NCI-H69 (cell line): Measurements from ENCODE around the gene DLG1.
A peak's percentile ranks its signal among the peaks of the same experiment; 100 is the strongest.
"Not testable (repeated sequence)": the region's sequence is repeated elsewhere in the genome, so short reads cannot be mapped to it uniquely, and the experiment has no call there.

ENCODE experiments used
- DNase-seq: peaks from one replicate; lab custom pipeline; 2025; lab: John Stamatoyannopoulos, UW

Gene DLG1

GRCh38 chr3:197093871-197094270 is 204.5 kb downstream of the DLG1 start:
- DNase-seq = no peak

DNA sequence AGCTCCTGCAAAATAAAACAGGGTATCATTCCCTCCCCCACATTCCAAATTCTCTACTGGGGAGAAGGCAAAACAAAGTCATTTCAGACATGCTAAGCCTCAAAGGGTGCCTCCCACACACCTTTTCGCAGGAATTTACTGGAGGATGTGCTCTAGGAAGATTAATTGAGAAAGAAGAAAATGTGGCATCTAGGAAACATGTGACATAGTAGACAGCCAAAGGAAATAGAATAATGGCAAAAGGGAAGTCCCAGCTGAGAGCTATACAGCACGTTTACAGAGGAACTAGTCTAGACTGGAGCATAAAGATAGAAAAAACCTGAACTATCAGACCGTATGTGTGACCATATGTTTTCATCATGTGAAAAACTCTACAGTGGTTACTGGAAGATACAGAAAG is 210.0 kb downstream of the DLG1 start:
- DNase-seq = no peak

DNA sequence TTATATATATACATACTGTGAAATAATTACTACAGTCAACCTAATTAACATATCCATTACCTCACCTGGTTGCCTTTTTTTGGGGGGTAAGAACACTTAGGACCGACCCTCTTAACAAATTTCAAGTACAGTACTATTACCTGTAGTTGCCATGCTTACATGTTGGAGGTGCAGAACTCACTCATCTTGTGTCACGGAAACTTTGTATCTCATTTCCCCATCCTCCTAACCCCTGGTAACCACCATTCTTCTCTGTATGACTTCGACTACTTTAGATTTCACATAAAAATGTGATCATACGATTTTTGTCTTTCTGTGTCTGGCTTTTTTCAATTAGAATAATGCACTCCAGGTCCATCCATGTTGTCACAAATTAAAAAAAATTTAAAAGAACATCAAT is 213.3 kb downstream of the DLG1 start:
- no peak for DNase-seq

DNA sequence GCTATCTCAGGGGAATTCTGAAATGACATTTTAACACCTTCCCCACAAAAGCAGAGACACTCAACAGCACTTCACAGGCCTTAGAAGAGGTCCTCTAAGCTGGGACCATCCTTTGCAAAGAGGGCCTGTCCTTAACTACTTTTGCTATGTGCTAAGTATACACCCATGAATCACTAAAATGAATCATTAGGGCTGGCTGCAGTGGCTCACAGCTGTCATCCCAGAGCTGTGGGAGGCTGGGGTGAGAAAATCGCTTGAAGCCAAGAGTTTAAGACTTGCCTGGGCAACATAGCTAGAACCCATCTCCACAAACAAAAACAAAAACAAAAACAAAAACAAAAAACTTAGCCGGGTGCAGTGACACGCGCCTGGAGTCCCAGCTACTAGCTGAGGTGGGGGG is 214.9 kb downstream of the DLG1 start:
- DNase-seq = no peak

DNA sequence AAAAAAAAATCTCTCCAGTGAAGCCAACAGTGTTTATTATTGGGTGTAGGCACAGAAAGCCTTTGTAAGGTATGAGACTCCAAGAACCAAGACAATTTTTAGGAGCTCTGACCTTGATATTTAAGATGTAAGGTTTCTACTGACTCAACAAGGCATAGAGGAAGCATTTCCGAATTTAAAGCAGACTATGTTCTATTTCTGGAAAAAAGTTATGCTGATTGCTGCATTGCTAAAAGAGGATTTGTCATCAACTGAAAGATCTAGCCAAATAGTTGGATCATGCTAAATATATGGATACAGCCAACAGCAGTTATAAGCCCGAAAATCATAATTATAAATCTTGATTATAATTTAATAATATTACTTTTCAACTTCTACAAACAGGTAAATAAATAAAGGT is 215.5 kb downstream of the DLG1 start:
- no peak for DNase-seq

DNA sequence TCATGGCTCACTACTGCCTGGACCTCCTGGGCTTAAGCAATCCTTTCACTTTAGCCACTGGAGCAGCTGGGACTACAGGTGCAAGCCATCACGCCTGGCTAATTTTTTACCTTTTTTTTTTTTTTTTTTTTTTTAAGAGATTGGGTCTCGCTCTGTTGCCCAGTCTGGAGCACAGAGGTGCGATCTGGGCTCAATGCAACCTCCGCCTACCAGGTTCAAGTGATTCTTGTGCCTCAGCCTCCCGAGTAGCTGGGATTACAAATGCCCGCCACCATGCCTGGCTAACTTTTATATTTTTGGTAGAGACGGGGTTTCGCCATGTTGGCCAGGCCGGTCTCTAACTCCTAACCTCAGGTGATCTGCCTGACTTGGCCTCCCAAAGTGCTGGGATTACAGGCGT is 218.1 kb downstream of the DLG1 start:
- no peak for DNase-seq

- peak; percentile 11 for DNase-seq
Measured at GRCh38 chr3:197076415-197076814, 222.0 kb downstream of the DLG1 start.

GRCh38 chr3:197068077-197068476 is 230.3 kb downstream of the DLG1 start:
- no peak for DNase-seq

DNA sequence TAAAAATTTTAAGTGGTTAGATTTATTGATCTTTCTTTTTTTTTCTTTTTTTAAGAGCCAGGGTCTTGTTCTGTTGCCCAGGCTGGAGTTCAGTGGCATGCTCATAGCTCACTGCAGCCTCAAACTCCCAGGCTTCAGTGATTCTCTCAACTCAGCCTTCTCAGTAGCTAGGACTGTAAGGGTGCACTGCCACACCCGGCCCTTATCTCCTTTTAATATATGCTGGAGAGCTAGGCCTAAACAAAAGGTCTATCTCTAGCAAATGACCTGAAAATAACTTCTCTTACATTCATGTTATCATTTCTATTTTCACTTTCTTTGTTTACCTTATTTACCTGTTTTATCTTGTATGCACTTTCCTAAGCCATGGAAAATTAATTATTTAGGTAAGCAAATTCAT is 233.6 kb downstream of the DLG1 start:
- no peak for DNase-seq

DNA sequence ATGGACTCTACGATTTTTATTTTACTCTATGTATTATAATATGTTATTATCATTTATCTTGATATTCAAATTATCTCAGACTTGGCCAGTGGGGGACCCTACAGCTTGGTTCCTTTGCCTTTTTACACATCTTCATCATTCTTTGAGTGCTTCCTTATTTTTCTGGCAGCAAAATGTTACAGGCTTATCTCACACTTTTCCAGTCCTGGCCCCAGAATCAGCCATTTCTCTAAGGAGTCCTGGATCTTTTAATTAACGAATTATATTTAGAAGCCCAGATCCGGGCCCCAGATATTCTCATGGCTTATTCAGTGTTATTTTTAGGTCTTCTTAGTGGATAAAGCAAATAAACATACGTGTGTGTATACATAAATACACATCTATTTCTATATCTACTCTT is 236.0 kb downstream of the DLG1 start:
- DNase-seq = no peak

GRCh38 chr3:197051637-197052036 is 246.8 kb downstream of the DLG1 start:
- DNase-seq = not testable (repeated sequence)

- DNase-seq = no peak
Measured at GRCh38 chr3:197050511-197050910, 247.9 kb downstream of the DLG1 start.

DNA sequence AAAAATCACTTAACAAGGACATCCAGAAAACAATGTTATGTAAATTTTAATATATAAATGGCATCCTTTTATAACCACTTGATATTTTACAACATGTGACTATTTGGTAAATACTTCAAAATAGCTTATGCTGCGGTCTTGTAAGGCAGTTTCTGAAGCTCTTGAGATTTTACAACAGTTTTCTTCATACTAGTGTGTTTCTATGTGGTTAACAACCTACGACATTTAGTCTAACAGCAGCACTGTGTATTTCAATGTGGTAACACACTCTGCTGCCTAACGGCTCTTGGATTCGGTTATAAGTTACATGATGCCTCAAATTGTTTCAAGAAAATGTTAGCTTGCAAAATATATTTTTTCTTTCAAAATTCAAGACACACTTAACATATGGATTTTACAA is 255.9 kb downstream of the DLG1 start:
- DNase-seq = no peak

DNA sequence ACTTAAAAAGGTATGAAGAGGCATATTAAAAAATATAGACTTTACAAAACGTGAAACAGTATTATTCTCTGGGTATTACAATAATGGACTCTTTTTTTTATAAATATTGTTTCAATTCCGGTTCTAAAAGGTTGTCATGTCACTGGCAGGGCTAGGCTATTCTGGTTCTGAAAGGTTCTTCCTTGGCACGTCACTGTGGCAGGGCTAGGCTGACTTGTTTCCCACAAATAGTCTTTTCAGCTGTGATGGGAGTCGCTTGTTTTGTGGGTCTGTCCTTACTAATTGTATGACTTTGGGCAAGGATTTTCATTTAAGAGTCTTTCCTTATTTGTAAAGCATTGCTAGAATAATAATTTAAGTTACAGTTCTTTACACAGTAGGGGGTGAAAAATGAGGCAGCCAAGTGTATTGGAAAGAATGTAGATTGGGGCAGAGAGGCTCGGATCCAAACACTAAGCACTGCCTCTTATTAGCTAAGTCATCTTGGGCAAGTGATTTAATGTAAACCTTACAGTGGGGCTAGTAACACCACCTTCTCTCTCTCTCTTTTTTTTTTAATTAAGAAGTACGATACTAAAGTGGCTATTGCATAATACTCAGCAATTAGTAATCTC is 256.4 kb downstream of the DLG1 start:
- no peak for DNase-seq

DNA sequence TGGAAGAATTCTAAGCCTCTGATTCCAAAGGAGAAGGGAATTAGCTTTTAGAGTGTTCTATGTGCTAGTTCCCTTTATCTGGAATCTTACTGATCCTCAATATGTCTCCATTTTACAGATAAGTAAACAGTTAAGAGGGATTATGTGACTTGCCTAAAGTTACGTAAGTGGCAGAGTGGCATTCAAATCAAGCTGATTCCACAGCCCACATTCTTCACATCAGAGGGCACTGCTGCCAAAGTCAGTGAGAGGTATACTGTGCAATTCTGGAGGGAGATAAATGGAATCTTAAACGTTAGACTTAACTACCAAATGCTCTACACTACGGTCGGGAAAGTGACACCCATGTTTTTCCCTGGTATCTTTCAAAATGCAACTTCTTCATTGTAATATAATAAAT is 257.8 kb downstream of the DLG1 start:
- DNase-seq = no peak

DNA sequence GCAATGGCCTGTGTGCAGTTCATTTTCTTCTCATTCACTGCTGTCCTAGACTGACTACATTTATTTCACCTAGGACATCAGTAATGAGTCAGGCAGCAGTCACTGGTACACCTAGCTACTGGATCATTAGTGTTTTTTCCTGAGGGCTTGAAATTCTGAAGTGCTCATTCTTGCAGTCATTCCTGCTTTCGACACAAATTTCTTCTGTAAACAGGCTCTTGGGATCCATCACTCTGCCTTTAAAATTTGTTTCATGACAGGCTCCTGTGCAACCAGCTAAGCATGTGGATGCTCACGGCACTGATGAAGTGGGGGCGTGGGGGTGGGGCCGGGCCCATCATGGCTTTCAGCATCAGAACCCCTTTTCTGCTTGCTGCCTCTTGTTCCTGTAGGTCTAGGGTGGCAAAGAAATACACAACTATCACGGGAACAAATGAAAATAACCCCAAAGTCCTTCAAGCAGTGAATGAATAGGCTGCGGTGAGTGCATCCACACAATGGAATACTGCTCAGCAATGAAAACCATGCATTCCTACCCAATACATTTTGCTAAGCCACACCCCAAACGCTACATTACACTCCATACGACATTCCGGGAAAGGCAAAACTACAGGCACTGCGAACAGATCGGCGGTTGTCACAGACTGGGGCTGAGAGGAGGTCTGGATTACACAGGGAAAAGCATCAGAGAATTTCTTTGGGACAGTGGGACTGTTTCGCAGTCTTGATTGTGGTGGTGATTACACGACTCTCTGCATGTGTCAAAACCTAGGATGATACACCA is 259.5 kb downstream of the DLG1 start:
- DNase-seq = no peak

DNA sequence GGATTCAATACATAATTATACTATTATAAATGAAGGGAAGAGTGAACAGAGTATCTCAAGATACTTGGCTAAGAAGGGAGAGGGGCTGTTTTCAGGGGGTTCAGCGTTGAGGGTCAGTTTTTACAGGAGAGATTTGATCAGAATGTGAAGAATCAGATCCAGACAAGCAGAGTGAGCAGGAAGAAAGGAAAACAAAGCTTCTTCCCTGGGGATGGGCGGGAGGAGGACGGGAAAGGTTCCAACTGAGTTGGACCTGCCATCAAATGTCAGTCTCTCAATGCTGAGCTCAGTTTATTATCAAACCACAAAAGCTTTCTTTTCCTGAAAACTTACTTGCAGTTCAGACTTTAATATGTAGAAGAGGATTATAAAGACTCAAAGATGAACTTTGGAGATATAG is 262.8 kb downstream of the DLG1 start:
- DNase-seq = no peak

DNA sequence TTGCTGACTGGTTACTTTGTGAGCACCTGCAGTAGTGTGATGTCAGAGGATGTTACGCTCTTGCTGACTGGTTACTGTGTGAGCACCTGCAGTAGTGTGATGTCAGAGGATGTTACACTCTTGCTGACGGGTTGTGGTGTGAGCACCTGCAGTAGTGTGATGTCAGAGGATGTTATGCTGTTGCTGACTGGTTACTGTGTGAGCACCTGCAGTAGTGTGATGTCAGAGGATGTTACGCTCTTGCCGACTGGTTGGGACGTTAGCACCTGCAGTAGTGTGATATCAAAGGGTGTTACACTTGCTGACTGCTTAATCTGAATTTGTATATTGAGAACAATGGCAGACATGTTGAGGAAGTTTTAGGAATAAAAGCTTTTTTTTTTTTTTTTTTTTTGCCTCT is 263.6 kb downstream of the DLG1 start:
- not testable (repeated sequence) for DNase-seq

- not testable (repeated sequence) for DNase-seq
Measured at GRCh38 chr3:197033764-197034163, 264.6 kb downstream of the DLG1 start.

GRCh38 chr3:197031315-197032285 is 266.8 kb downstream of the DLG1 start:
- DNase-seq = no peak

GRCh38 chr3:197030379-197031314 is 267.8 kb downstream of the DLG1 start:
- DNase-seq = no peak
